Smooth muscle cell of the brain vasculature (primary cell): ENCODE measurements around the gene VPS4A.

Source experiments
- DNase-seq: peaks from one replicate; pipeline ENCODE4 v3.0.0-alpha.2; 2012; ENCODE audit warnings: low read depth, low spot score

The VPS4A gene

GRCh38 chr16:69365901-69366300, 54.8 kb downstream of the VPS4A start:
- DNase-seq, result no peak

- DNase-seq, result no peak
These were observed 55.3 kb downstream of the VPS4A start for GRCh38 chr16:69366431-69366830.

GRCh38 chr16:69367980-69368379, 56.8 kb downstream of the VPS4A start:
- DNase-seq, result no peak

GRCh38 chr16:69368866-69369265, 57.7 kb downstream of the VPS4A start:
- DNase-seq, result no peak

- DNase-seq, result no peak
These were observed 60.4 kb downstream of the VPS4A start for GRCh38 chr16:69371564-69371963.

- no peak for DNase-seq
These were observed 61.9 kb downstream of the VPS4A start for GRCh38 chr16:69373019-69373418.
